ENCODE measurements around the gene ATF4.

The ATF4 gene

GRCh38 chr22:39569066-39569465 is 48.7 kb downstream of the ATF4 start:
- no peak for ATAC-seq
- TF ChIP-seq ARNTL (CRISPR knock-in tag; IDR thresholded peaks at IDR 0.05; ENCODE audit: borderline replicate concordance, low read depth) = no peak
- TF ChIP-seq ISL1 (CRISPR knock-in tag; IDR thresholded peaks at IDR 0.05) = no peak
- TF ChIP-seq TCF4 (CRISPR knock-in tag; IDR thresholded peaks at IDR 0.05; ENCODE audit: borderline replicate concordance) = no peak
- TF ChIP-seq ZNF8 (CRISPR knock-in tag; IDR thresholded peaks at IDR 0.05) = no peak
- no peak for TF ChIP-seq ZNF70 (CRISPR knock-in tag; IDR thresholded peaks at IDR 0.05)
- TF ChIP-seq ZC3H10 (CRISPR knock-in tag; IDR thresholded peaks at IDR 0.05) = no peak
- TF ChIP-seq OSR1 (CRISPR knock-in tag; IDR thresholded peaks at IDR 0.05) = no peak
- no peak for TF ChIP-seq CREB5 (CRISPR knock-in tag; IDR thresholded peaks at IDR 0.05; ENCODE audit: low read depth)
- no peak for TF ChIP-seq ZFP3 (CRISPR knock-in tag; IDR thresholded peaks at IDR 0.05)

GRCh38 chr22:39570226-39570625 is 49.9 kb downstream of the ATF4 start:
- TF ChIP-seq GLIS3 (CRISPR knock-in tag; IDR thresholded peaks at IDR 0.05) = no peak
- no peak for TF ChIP-seq OSR1 (CRISPR knock-in tag; IDR thresholded peaks at IDR 0.05)
- no peak for ATAC-seq

GRCh38 chr22:39570665-39571064 is 50.3 kb downstream of the ATF4 start, which contains the start of gene CACNA1I:
CACNA1I (plus strand) TSS chr22:39570753; CDS start chr22:39570753, 0 bp downstream.
- no peak for ATAC-seq
- TF ChIP-seq ZNF70 (CRISPR knock-in tag; IDR thresholded peaks at IDR 0.05) (no peak), ZNF565 (CRISPR knock-in tag; conservative IDR thresholded peaks at IDR 0.05; ENCODE audit: low read depth) (no peak), ZFP30 (CRISPR knock-in tag; IDR thresholded peaks at IDR 0.05) (no peak), ZC3H10 (CRISPR knock-in tag; IDR thresholded peaks at IDR 0.05) (no peak), PPARA (CRISPR knock-in tag; IDR thresholded peaks at IDR 0.05; ENCODE audit: borderline replicate concordance) (no peak), SNAI2 (CRISPR knock-in tag; IDR thresholded peaks at IDR 0.05) (no peak), CSDC2 (CRISPR knock-in tag; IDR thresholded peaks at IDR 0.05) (no peak), OSR1 (CRISPR knock-in tag; IDR thresholded peaks at IDR 0.05) (no peak), ISL1 (CRISPR knock-in tag; IDR thresholded peaks at IDR 0.05) (no peak), ESRRG (CRISPR knock-in tag; IDR thresholded peaks at IDR 0.05) (no peak), ZNF8 (CRISPR knock-in tag; IDR thresholded peaks at IDR 0.05) (no peak), TOX (CRISPR knock-in tag; IDR thresholded peaks at IDR 0.05; ENCODE audit: borderline replicate concordance) (no peak), RARB (CRISPR knock-in tag; IDR thresholded peaks at IDR 0.05) (no peak)

GRCh38 chr22:39571538-39571937 is 51.2 kb downstream of the ATF4 start:
- no peak for ATAC-seq
- TF ChIP-seq OSR1 (CRISPR knock-in tag; IDR thresholded peaks at IDR 0.05) (no peak), RARB (CRISPR knock-in tag; IDR thresholded peaks at IDR 0.05) (no peak), SNAI2 (CRISPR knock-in tag; IDR thresholded peaks at IDR 0.05) (no peak), CSDC2 (CRISPR knock-in tag; IDR thresholded peaks at IDR 0.05) (no peak)
